Measurements from ENCODE around the gene HSPA2.
A peak's percentile ranks its signal among the peaks of the same experiment; 100 is the strongest.

The HSPA2 gene

GRCh38 chr14:64540208-64541202 is at the start of gene HSPA2:
HSPA2 (plus strand) TSS chr14:64540741; CDS start chr14:64540850, 109 bp downstream.
- no peaks in the 10 kb centered on the region for H3K79me2 ChIP-seq
- H3K27ac ChIP-seq: peak within 1 kb of the TSS; percentile 43
- peak within 1 kb of the TSS; percentile 51 for H3K4me3 ChIP-seq (ENCODE audit: low read depth, low read length)
- H3K4me2 ChIP-seq (ENCODE audit: low read length): peak within 1 kb of the TSS; percentile 60
- no peaks in the 10 kb centered on the region for H3K9me3 ChIP-seq (ENCODE audit: control insufficient read depth, low read length)
- no peak within 1 kb of the TSS for H3K9ac ChIP-seq
- H2AFZ ChIP-seq: peak within 1 kb of the TSS; percentile 95
- H3K27me3 ChIP-seq (ENCODE audit: control insufficient read depth, insufficient read depth, low read length): no peaks in the 10 kb centered on the region
- TF ChIP-seq, protein P1, sequence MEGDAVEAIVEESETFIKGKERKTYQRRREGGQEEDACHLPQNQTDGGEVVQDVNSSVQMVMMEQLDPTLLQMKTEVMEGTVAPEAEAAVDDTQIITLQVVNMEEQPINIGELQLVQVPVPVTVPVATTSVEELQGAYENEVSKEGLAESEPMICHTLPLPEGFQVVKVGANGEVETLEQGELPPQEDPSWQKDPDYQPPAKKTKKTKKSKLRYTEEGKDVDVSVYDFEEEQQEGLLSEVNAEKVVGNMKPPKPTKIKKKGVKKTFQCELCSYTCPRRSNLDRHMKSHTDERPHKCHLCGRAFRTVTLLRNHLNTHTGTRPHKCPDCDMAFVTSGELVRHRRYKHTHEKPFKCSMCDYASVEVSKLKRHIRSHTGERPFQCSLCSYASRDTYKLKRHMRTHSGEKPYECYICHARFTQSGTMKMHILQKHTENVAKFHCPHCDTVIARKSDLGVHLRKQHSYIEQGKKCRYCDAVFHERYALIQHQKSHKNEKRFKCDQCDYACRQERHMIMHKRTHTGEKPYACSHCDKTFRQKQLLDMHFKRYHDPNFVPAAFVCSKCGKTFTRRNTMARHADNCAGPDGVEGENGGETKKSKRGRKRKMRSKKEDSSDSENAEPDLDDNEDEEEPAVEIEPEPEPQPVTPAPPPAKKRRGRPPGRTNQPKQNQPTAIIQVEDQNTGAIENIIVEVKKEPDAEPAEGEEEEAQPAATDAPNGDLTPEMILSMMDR (IDR thresholded peaks at IDR 0.05): peak; percentile 89
- no peaks in the 10 kb centered on the region for H3K36me3 ChIP-seq (ENCODE audit: control insufficient read depth, insufficient read depth, low read length)
- H3K4me1 ChIP-seq: peaks cover 4% of the 10 kb centered on the region

GRCh38 chr14:64491637-64492036 is 48.9 kb upstream of the HSPA2 start:
- Histone ChIP-seq H3K4me1 (peaks cover 13% of the 10 kb centered on the region), H2AFZ (no peak overlapping the region), H3K9me3 (ENCODE audit: control insufficient read depth, low read length) (no peaks in the 10 kb centered on the region), H3K9ac (no peak overlapping the region), H3K27me3 (ENCODE audit: control insufficient read depth, insufficient read depth, low read length) (no peaks in the 10 kb centered on the region), H3K36me3 (ENCODE audit: control insufficient read depth, insufficient read depth, low read length) (no peaks in the 10 kb centered on the region), H3K27ac (no peak overlapping the region), H3K79me2 (no peaks in the 10 kb centered on the region), H3K4me2 (ENCODE audit: low read length) (no peak overlapping the region), H3K4me3 (ENCODE audit: low read depth, low read length) (no peak overlapping the region)
- TF ChIP-seq, protein P1 (IDR thresholded peaks at IDR 0.05): no peak

- TF ChIP-seq, protein P1 (IDR thresholded peaks at IDR 0.05): no peak
- Histone ChIP-seq H3K36me3 (ENCODE audit: control insufficient read depth, insufficient read depth, low read length) (no peaks in the 10 kb centered on the region), H3K4me2 (ENCODE audit: low read length) (no peak overlapping the region), H3K4me1 (peaks cover 15% of the 10 kb centered on the region), H3K27ac (peak overlapping the region; percentile 43), H3K27me3 (ENCODE audit: control insufficient read depth, insufficient read depth, low read length) (no peaks in the 10 kb centered on the region), H3K9ac (no peak overlapping the region), H2AFZ (peak overlapping the region; percentile 25), H3K79me2 (no peaks in the 10 kb centered on the region), H3K4me3 (ENCODE audit: low read depth, low read length) (no peak overlapping the region), H3K9me3 (ENCODE audit: control insufficient read depth, low read length) (no peaks in the 10 kb centered on the region)
Observed at GRCh38 chr14:64493455-64493854, 47.1 kb upstream of the HSPA2 start.

DNA sequence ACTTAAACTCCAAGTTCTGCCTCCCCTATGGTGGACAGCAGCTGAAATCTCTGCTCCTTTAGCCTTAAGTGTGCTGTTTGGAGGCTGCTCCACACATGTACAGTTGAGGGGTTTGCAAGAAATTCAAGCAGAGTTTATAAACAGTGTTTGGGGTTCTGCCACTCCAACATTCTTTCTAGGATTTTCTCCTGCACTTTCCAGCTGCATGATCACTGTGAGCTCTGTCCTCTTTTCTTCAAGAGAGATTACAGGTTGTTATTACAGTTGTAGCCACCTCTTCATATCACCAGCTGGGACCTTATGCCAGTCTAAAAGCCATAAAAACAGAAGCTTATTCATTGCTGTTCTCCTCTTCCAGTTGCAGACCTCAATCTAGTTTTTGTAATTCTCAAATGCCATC is 45.3 kb upstream of the HSPA2 start:
- Histone ChIP-seq H3K4me1 (peaks cover 22% of the 10 kb centered on the region), H3K4me2 (ENCODE audit: low read length) (no peak overlapping the region)
- TF ChIP-seq, protein P1 (IDR thresholded peaks at IDR 0.05): no peak

More for the DNA sequence above, 45.3 kb upstream of the HSPA2 start:
- Histone ChIP-seq H2AFZ (no peak overlapping the region), H3K9ac (no peak overlapping the region), H3K4me3 (ENCODE audit: low read depth, low read length) (no peak overlapping the region), H3K27me3 (ENCODE audit: control insufficient read depth, insufficient read depth, low read length) (no peaks in the 10 kb centered on the region), H3K79me2 (peaks cover 9% of the 10 kb centered on the region), H3K9me3 (ENCODE audit: control insufficient read depth, low read length) (no peaks in the 10 kb centered on the region), H3K36me3 (ENCODE audit: control insufficient read depth, insufficient read depth, low read length) (no peaks in the 10 kb centered on the region), H3K27ac (no peak overlapping the region)

Data from parathyroid adenoma (tissue), 2 donors.